Measurements from ENCODE around the gene HPS3.
"Not testable (repeated sequence)": the region's sequence is repeated elsewhere in the genome, so short reads cannot be mapped to it uniquely, and the experiment has no call there.

Gene HPS3
- total RNA-seq, result 36.4 reads per million, percentile 61 among the genes with 10 or more reads in this experiment

- DNase-seq, result peak; percentile 77
Measured at GRCh38 chr3:149129326-149130205, at the start of gene HPS3. HPS3 (plus strand) TSS chr3:149129638; CDS start chr3:149129724, 86 bp downstream.

- no peak for DNase-seq
Measured at GRCh38 chr3:149080011-149080698, 49.3 kb upstream of the HPS3 start.

GRCh38 chr3:149080699-149081091 lies 48.7 kb upstream of the HPS3 start:
- DNase-seq, result no peak

GRCh38 chr3:149081772-149082171 lies 47.7 kb upstream of the HPS3 start:
- DNase-seq, result no peak

- no peak for DNase-seq
Measured at GRCh38 chr3:149085828-149086231, 43.6 kb upstream of the HPS3 start.

- DNase-seq, result peak; percentile 86
Measured at GRCh38 chr3:149086232-149086988, 43.0 kb upstream of the HPS3 start, which contains the start of gene HLTF. HLTF (minus strand) TSS chr3:149086533; CDS start chr3:149086336, 197 bp downstream.

GRCh38 chr3:149087208-149087607 lies 42.2 kb upstream of the HPS3 start:
- DNase-seq, result no peak

GRCh38 chr3:149089395-149089794 lies 40.0 kb upstream of the HPS3 start:
- no peak for DNase-seq

GRCh38 chr3:149090461-149090860 lies 39.0 kb upstream of the HPS3 start:
- DNase-seq, result no peak

GRCh38 chr3:149090907-149091306 lies 38.5 kb upstream of the HPS3 start:
- DNase-seq, result no peak

GRCh38 chr3:149091983-149092382 lies 37.5 kb upstream of the HPS3 start:
- no peak for DNase-seq

- no peak for DNase-seq
Measured at GRCh38 chr3:149095487-149095886, 34.0 kb upstream of the HPS3 start.

GRCh38 chr3:149097987-149098386 lies 31.5 kb upstream of the HPS3 start:
- not testable (repeated sequence) for DNase-seq

GRCh38 chr3:149101154-149101553 lies 28.3 kb upstream of the HPS3 start:
- no peak for DNase-seq

- DNase-seq, result no peak
Measured at GRCh38 chr3:149101641-149102040, 27.8 kb upstream of the HPS3 start.

- no peak for DNase-seq
Measured at GRCh38 chr3:149104484-149104883, 25.0 kb upstream of the HPS3 start.

- DNase-seq, result no peak
Measured at GRCh38 chr3:149114458-149114857, 15.0 kb upstream of the HPS3 start.

- DNase-seq, result no peak
Measured at GRCh38 chr3:149115114-149115513, 14.3 kb upstream of the HPS3 start.

GRCh38 chr3:149118724-149119123 lies 10.7 kb upstream of the HPS3 start:
- no peak for DNase-seq

GRCh38 chr3:149119466-149119865 lies 10.0 kb upstream of the HPS3 start:
- no peak for DNase-seq

- DNase-seq, result peak; percentile 12
Measured at GRCh38 chr3:149120051-149120972, 9.1 kb upstream of the HPS3 start.

Data from effector CD4-positive, alpha-beta T cell (primary cell).